ENCODE results near the gene GHR. TPM values are rescaled to one million over a fixed set of nuclear protein-coding genes. Genes with fewer than 3 reads are reported as not detected.

The GHR gene
- polyA plus RNA-seq, 1 donor (not counting 4 experiments of a cell fraction or from before 2014, with no cell fraction given), result 1.8 TPM

DNA sequence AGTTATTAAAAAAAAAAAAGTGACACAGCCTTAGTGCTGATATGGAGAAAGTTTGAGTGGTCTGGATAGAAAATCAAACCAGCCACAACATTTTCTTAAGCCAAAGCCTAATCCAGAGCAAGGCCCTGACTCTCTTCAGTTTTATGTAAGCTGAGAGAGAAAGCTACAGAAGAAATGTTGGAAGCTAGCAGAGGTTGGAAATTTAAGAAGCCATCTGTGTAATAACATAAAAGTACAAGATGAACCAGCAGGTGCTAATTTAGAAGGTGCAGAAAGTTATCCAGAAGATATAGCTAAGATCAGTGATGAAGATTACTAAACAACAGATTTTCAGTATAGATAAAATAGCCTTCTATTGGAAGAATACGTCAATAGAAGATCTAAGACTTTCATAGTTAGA lies 102.9 kb downstream of the GHR start:
- H2AFZ ChIP-seq (ENCODE audit: control insufficient read depth, low read length), result no peak overlapping the region

DNA sequence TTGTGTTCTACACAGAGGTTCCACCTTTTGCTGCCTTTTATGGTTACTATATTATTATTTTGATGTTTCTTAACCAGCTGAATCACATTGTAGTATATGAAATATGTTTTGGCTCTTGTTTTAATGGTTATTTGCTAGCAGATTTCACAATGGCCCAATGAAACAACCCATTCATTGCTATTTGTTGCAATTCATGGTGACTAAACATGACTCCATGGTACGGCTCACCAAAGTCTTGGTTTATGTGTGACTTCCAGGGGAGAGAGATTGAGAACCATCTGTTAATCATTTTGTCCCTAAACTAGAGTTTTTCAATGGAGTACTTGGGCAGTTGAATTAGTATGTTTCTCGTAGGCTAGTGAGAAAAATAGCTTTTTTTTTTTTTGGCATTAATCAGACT lies 108.4 kb downstream of the GHR start:
- Histone ChIP-seq H3K4me1 (ENCODE audit: control insufficient read depth, extremely low read depth, insufficient read depth, low read length) (no peaks in the 10 kb centered on the region), H3K27me3 (ENCODE audit: control insufficient read depth, extremely low read depth, insufficient read depth, low read length) (no peaks in the 10 kb centered on the region), H3K36me3 (ENCODE audit: control insufficient read depth in 2 of 2, extremely low read depth in 1 of 2, insufficient read depth in 2 of 2, low read length in 2 of 2) (no peaks in the 10 kb centered on the region), H3K79me2 (ENCODE audit: control insufficient read depth, insufficient read depth, low read length) (no peaks in the 10 kb centered on the region), H3K4me3 (ENCODE audit: control insufficient read depth in 2 of 3, extremely low read depth in 1 of 3, insufficient read depth in 2 of 3, low read depth in 1 of 3, low read length in 3 of 3) (no peak overlapping the region), H3K9ac (ENCODE audit: control insufficient read depth, extremely low read depth, insufficient read depth, low read length) (no peak overlapping the region), H3K9me1 (ENCODE audit: control insufficient read depth, extremely low read depth, insufficient read depth, low read length) (no peaks in the 10 kb centered on the region), H4K20me1 (ENCODE audit: control insufficient read depth, extremely low read depth, insufficient read depth, low read length) (no peaks in the 10 kb centered on the region), H2AFZ (ENCODE audit: control insufficient read depth, low read length) (no peak overlapping the region), H3K4me2 (ENCODE audit: control insufficient read depth, extremely low read depth, insufficient read depth, low read depth, low read length) (no peak overlapping the region), H3K27ac (ENCODE audit: control insufficient read depth, insufficient read depth, low read length) (no peak overlapping the region), H3K9me3 (ENCODE audit: control insufficient read depth, low read depth, low read length) (no peaks in the 10 kb centered on the region)
- no peak for TF ChIP-seq EZH2 (IDR thresholded peaks at IDR 0.05; ENCODE audit: low read length)
- FAIRE-seq (no peak), DNase-seq (ENCODE audit: low read depth, low spot score) (no peak)
- dilution Hi-C loops (cut with MboI; ENCODE audit: extremely low pct_ligation_motif_present, low sequenced_read_pairs), result no loop called here

More for the DNA sequence above, 102.9 kb downstream of the GHR start:
- Histone ChIP-seq H3K27me3 (ENCODE audit: control insufficient read depth, extremely low read depth, insufficient read depth, low read length) (no peaks in the 10 kb centered on the region), H3K9me3 (ENCODE audit: control insufficient read depth, low read depth, low read length) (no peaks in the 10 kb centered on the region), H3K4me2 (ENCODE audit: control insufficient read depth, extremely low read depth, insufficient read depth, low read depth, low read length) (no peak overlapping the region), H3K4me3 (ENCODE audit: control insufficient read depth in 2 of 3, extremely low read depth in 1 of 3, insufficient read depth in 2 of 3, low read depth in 1 of 3, low read length in 3 of 3) (no peak overlapping the region), H3K27ac (ENCODE audit: control insufficient read depth, insufficient read depth, low read length) (no peak overlapping the region), H3K79me2 (ENCODE audit: control insufficient read depth, insufficient read depth, low read length) (no peaks in the 10 kb centered on the region), H3K9me1 (ENCODE audit: control insufficient read depth, extremely low read depth, insufficient read depth, low read length) (no peaks in the 10 kb centered on the region), H4K20me1 (ENCODE audit: control insufficient read depth, extremely low read depth, insufficient read depth, low read length) (no peaks in the 10 kb centered on the region), H3K9ac (ENCODE audit: control insufficient read depth, extremely low read depth, insufficient read depth, low read length) (no peak overlapping the region), H3K4me1 (ENCODE audit: control insufficient read depth, extremely low read depth, insufficient read depth, low read length) (no peaks in the 10 kb centered on the region), H3K36me3 (ENCODE audit: control insufficient read depth in 2 of 2, extremely low read depth in 1 of 2, insufficient read depth in 2 of 2, low read length in 2 of 2) (no peaks in the 10 kb centered on the region)
- FAIRE-seq (no peak), DNase-seq (ENCODE audit: low read depth, low spot score) (no peak)
- dilution Hi-C loops (cut with MboI; ENCODE audit: extremely low pct_ligation_motif_present, low sequenced_read_pairs), result no loop called here
- no peak for TF ChIP-seq EZH2 (IDR thresholded peaks at IDR 0.05; ENCODE audit: low read length)
- no peak for TF ChIP-seq CTCF (optimal IDR thresholded peaks at IDR 0.05 in 1 of 3, IDR thresholded peaks at IDR 0.05 in 1 of 3, conservative IDR thresholded peaks at IDR 0.05 in 1 of 3; ENCODE audit: extremely low read depth in 1 of 3, insufficient read depth in 2 of 3, low read length in 3 of 3)

GRCh38 chr5:42542106-42542505 lies 118.9 kb downstream of the GHR start:
- Histone ChIP-seq H4K20me1 (ENCODE audit: control insufficient read depth, extremely low read depth, insufficient read depth, low read length) (no peaks in the 10 kb centered on the region), H3K27ac (ENCODE audit: control insufficient read depth, insufficient read depth, low read length) (no peak overlapping the region), H3K4me2 (ENCODE audit: control insufficient read depth, extremely low read depth, insufficient read depth, low read depth, low read length) (no peak overlapping the region), H3K9me3 (ENCODE audit: control insufficient read depth, low read depth, low read length) (peaks cover 2% of the 10 kb centered on the region), H3K9ac (ENCODE audit: control insufficient read depth, extremely low read depth, insufficient read depth, low read length) (no peak overlapping the region), H2AFZ (ENCODE audit: control insufficient read depth, low read length) (no peak overlapping the region), H3K79me2 (ENCODE audit: control insufficient read depth, insufficient read depth, low read length) (no peaks in the 10 kb centered on the region), H3K27me3 (ENCODE audit: control insufficient read depth, extremely low read depth, insufficient read depth, low read length) (no peaks in the 10 kb centered on the region), H3K4me3 (ENCODE audit: control insufficient read depth in 2 of 3, extremely low read depth in 1 of 3, insufficient read depth in 2 of 3, low read depth in 1 of 3, low read length in 3 of 3) (no peak overlapping the region), H3K36me3 (ENCODE audit: control insufficient read depth in 2 of 2, extremely low read depth in 1 of 2, insufficient read depth in 2 of 2, low read length in 2 of 2) (no peaks in the 10 kb centered on the region), H3K9me1 (ENCODE audit: control insufficient read depth, extremely low read depth, insufficient read depth, low read length) (no peaks in the 10 kb centered on the region), H3K4me1 (ENCODE audit: control insufficient read depth, extremely low read depth, insufficient read depth, low read length) (no peaks in the 10 kb centered on the region)
- DNase-seq (ENCODE audit: low read depth, low spot score), result no peak
- no peak for FAIRE-seq
- dilution Hi-C loops (cut with MboI; ENCODE audit: extremely low pct_ligation_motif_present, low sequenced_read_pairs), result no loop called here
- TF ChIP-seq CTCF (optimal IDR thresholded peaks at IDR 0.05 in 1 of 3, IDR thresholded peaks at IDR 0.05 in 1 of 3, conservative IDR thresholded peaks at IDR 0.05 in 1 of 3; ENCODE audit: extremely low read depth in 1 of 3, insufficient read depth in 2 of 3, low read length in 3 of 3) (no peak), EZH2 (IDR thresholded peaks at IDR 0.05; ENCODE audit: low read length) (no peak)
